Endothelial cell of umbilical vein (primary cell): ENCODE results near the gene CUX1. TPM values are rescaled to one million over a fixed set of nuclear protein-coding genes. Genes with fewer than 3 reads are reported as not detected.

ENCODE experiments used
- BruUV-seq: library from RNA; stranded (reverse); fragments of 400-500 nt; replicated peaks from 2 replicates; lab custom pipeline; 2021; lab: Mats Ljungman, UMichigan
- CTCF ChIA-PET: fragments of 300-600, 350-600 bp; sonication (Branson Sonifier 250); formaldehyde crosslinking; loops from one replicate; lab custom pipeline; 2021; ENCODE audit warnings: antibody characterized with exemption, inconsistent platforms; lab: Charles Lee
- POLR2A ChIA-PET: fragments of 300-600, 350-600 bp; sonication (Branson Sonifier 250); formaldehyde crosslinking; loops from one replicate; lab custom pipeline; 2021; ENCODE audit warnings: antibody characterized with exemption, inconsistent platforms; lab: Charles Lee
- DNase-seq: peaks from one replicate; pipeline ENCODE4 v3.0.0-alpha.2; 2011; ENCODE audit warnings: low read depth, low spot score
- FAIRE-seq: peaks from 2 replicates; lab custom pipeline; 2011; peaks lifted over from hg19 to GRCh38; lab: Jason Lieb, UNC
- H2AFZ ChIP-seq: 2 replicates; pipeline ENCODE4 v1.6.0; 2012; ENCODE audit warnings: low read depth, low read length, control low read depth, inconsistent platforms
- H3K27ac ChIP-seq: 2 replicates; pipeline ENCODE4 v1.5.1; 2011; ENCODE audit warnings: low read depth, mild to moderate bottlenecking, control low read depth, low read length, moderate library complexity; ENCODE audit not compliant: insufficient read depth
- H3K27me3 ChIP-seq, 2 experiments: 2 replicates each; pipeline versions ENCODE4 v1.6.0 to v1.6.1; 2011; ENCODE audit warnings: low read length in 2 of 2, mixed read lengths in 1 of 2; ENCODE audit not compliant: control insufficient read depth in 2 of 2, insufficient read depth in 2 of 2
- H3K36me3 ChIP-seq, 2 experiments: 2 replicates in 1 of 2; 3 replicates in 1 of 2; pipeline ENCODE4 v1.5.1; 2011; ENCODE audit warnings: low read length in 2 of 2, mild to moderate bottlenecking in 1 of 2, moderate library complexity in 1 of 2; ENCODE audit not compliant: control insufficient read depth in 2 of 2, insufficient read depth in 2 of 2; ENCODE audit errors: extremely low read depth in 1 of 2
- H3K4me1 ChIP-seq: 3 replicates; pipeline ENCODE4 v1.5.1; 2011; ENCODE audit warnings: mild to moderate bottlenecking, low read length; ENCODE audit not compliant: control insufficient read depth, insufficient read depth; ENCODE audit errors: extremely low read depth
- H3K4me2 ChIP-seq: 2 replicates; pipeline ENCODE4 v1.6.1; 2011; ENCODE audit warnings: low read length, control low read depth, mixed read lengths; ENCODE audit not compliant: insufficient read depth
- H3K4me3 ChIP-seq, 3 experiments: fragments of 200-600 bp in 1 of 3; sonication (generic), shearing (Covaris generic) in 1 of 3; replicated peaks in 1 of 3; 2 replicates each; pipeline ENCODE4 v1.5.1; 2011 to 2016; ENCODE audit warnings: control low read depth in 3 of 3, low read length in 3 of 3, mild to moderate bottlenecking in 2 of 3, inconsistent platforms in 1 of 3, low read depth in 1 of 3, moderate library complexity in 1 of 3; ENCODE audit not compliant: insufficient read depth in 1 of 3
- H3K79me2 ChIP-seq: 2 replicates; pipeline ENCODE4 v1.6.0; 2012; ENCODE audit warnings: low read length, inconsistent platforms; ENCODE audit not compliant: control insufficient read depth, insufficient read depth
- H3K9ac ChIP-seq: replicated peaks from 2 replicates; pipeline ENCODE3; 2011; ENCODE audit warnings: low read length, control low read depth; ENCODE audit not compliant: insufficient read depth; ENCODE audit errors: extremely low read depth
- H3K9me1 ChIP-seq: replicated peaks from 3 replicates; pipeline ENCODE4 v1.6.0; 2011; ENCODE audit warnings: mild to moderate bottlenecking, low read length; ENCODE audit not compliant: control insufficient read depth, insufficient read depth; ENCODE audit errors: extremely low read depth
- H3K9me3 ChIP-seq: replicated peaks from 2 replicates; pipeline ENCODE4 v1.5.1; 2012; ENCODE audit warnings: low read length, inconsistent platforms; ENCODE audit not compliant: control insufficient read depth, insufficient read depth
- H4K20me1 ChIP-seq: replicated peaks from 2 replicates; pipeline ENCODE3; 2011; ENCODE audit warnings: mild to moderate bottlenecking, low read length; ENCODE audit not compliant: control insufficient read depth, insufficient read depth; ENCODE audit errors: extremely low read depth
- EZH2 ChIP-seq: IDR thresholded peaks from 2 replicates; pipeline ENCODE4 v1.6.1; 2012; ENCODE audit warnings: borderline replicate concordance, low read depth, mild to moderate bottlenecking, moderate library complexity, low read length, inconsistent platforms; ENCODE audit not compliant: severe bottlenecking
- FOS ChIP-seq: IDR thresholded peaks from 2 replicates; pipeline ENCODE4 v1.6.1; 2011; ENCODE audit warnings: mild to moderate bottlenecking, low read length, moderate library complexity, borderline replicate concordance; ENCODE audit not compliant: insufficient read depth
- GATA2 ChIP-seq: IDR thresholded peaks from 2 replicates; pipeline ENCODE4 v1.7.0; 2011; ENCODE audit warnings: low read depth, mild to moderate bottlenecking, moderate library complexity, mixed read lengths, low read length; ENCODE audit not compliant: insufficient read length, insufficient read depth
- JUN ChIP-seq: IDR thresholded peaks from 2 replicates; pipeline ENCODE4 v1.6.1; 2011; ENCODE audit warnings: borderline replicate concordance, low read depth; ENCODE audit not compliant: insufficient read length, insufficient read depth
- MYC ChIP-seq: IDR thresholded peaks from one replicate; pipeline ENCODE4 v1.6.1; 2011; ENCODE audit warnings: mild to moderate bottlenecking, low read depth, low read length
- POLR2A ChIP-seq: IDR thresholded peaks from 2 replicates; pipeline ENCODE4 v1.6.1; 2012; ENCODE audit warnings: low read depth, mild to moderate bottlenecking, control low read depth, low read length
- POLR2AphosphoS5 ChIP-seq: IDR thresholded peaks from 2 replicates; pipeline ENCODE4 v1.6.1; 2012; ENCODE audit warnings: low read depth, mild to moderate bottlenecking, control low read depth, low read length, moderate library complexity; ENCODE audit not compliant: insufficient read depth
- dilution Hi-C: fragments of 300-500 bp; cut with MboI; formaldehyde crosslinking; loops from one replicate; pipeline ENCODE4 v1.15.0; 2019; ENCODE audit warnings: low sequenced_read_pairs; ENCODE audit not compliant: extremely low pct_ligation_motif_present
- intact Hi-C: fragments of 100-400 bp; cut with micrococcal nuclease; formaldehyde crosslinking; loops from one replicate; pipeline ENCODE4 v1.10.0; 2022
- polyA plus RNA-seq, 4 experiments: library from polyadenylated mRNA; depleted of rRNA in 3 of 4; stranded (reverse) in 3 of 4; unstranded in 1 of 4; fragments of >200 nt; gene quantifications; 2 replicates each; pipeline versions ENCODE4 v1.2.1 to v1.2.3, GENCODE V29; 2011 to 2012; ENCODE audit warnings: missing spikeins in 1 of 4
- total RNA-seq: library from RNA; stranded (reverse); gene quantifications from 2 replicates; pipeline ENCODE4 v1.2.3, GENCODE V29; 2021
- TF ChIP-seq, protein P1 (sequence below): IDR thresholded peaks from 2 replicates; pipeline ENCODE4 v1.6.1; 2011; ENCODE audit not compliant: insufficient read depth, insufficient read length
- TF ChIP-seq, protein P2 (sequence below), 2 donors: IDR thresholded peaks; 1 replicate in 1 of 2; 2 replicates in 1 of 2; pipeline ENCODE4 v1.5.1; 2011; ENCODE audit warnings: low read length in 2 of 2, mild to moderate bottlenecking in 2 of 2, moderate library complexity in 2 of 2, control low read depth in 1 of 2, inconsistent platforms in 1 of 2, low read depth in 1 of 2; ENCODE audit not compliant: insufficient read depth in 1 of 2; ENCODE audit errors: extremely low read depth in 1 of 2

Gene CUX1
- total and polyA plus RNA-seq, 2 donors (not counting 3 experiments of a cell fraction or from before 2014, with no cell fraction given), result 13.8 to 49.8 TPM

DNA sequence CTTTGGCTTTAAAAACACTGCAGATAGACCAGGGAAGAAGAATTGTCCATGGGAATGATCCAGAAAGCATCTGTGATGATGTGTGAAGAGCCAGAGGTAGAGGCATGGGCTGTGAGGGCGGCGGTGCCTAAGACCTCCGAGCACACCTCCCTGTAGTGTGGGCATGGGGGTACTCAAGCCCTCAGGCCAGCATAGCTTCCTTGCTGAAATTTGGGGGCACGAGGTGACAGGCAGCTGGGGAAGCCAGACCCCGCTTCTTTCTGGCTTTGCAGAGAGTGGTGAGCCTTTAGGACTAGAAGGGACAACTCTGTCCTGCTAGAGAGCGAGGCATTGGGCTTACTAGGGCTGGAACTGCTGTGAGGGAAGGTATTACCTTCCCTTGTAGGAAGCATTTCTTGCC, 281.6 kb downstream of the CUX1 start:
- dilution Hi-C loops, result no loop called here
- CTCF ChIA-PET, result interaction anchor here (1.2 kb wide), 1 partner anchor 555 kb away, joined by 3 read pairs; no protein-coding TSS in a partner anchor

More for the DNA sequence above, 281.6 kb downstream of the CUX1 start:
- no peaks in the 10 kb centered on the region for H3K9me3 ChIP-seq
- H3K27ac ChIP-seq, result no peak overlapping the region
- peaks cover 0 to 12% of the 10 kb centered on the region in 2 experiments for H3K36me3 ChIP-seq
- no peaks in the 10 kb centered on the region for H3K27me3 ChIP-seq
- H4K20me1 ChIP-seq, result no peaks in the 10 kb centered on the region
- H3K9me1 ChIP-seq, result no peaks in the 10 kb centered on the region
- H3K4me2 ChIP-seq, result no peak overlapping the region
- intact Hi-C loops, result no loop called here
- TF ChIP-seq, protein P1, sequence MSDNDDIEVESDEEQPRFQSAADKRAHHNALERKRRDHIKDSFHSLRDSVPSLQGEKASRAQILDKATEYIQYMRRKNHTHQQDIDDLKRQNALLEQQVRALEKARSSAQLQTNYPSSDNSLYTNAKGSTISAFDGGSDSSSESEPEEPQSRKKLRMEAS, result no peak
- TF ChIP-seq MYC (no peak), JUN (no peak), EZH2 (no peak), POLR2AphosphoS5 (no peak), FOS (no peak), GATA2 (no peak), POLR2A (no peak)
- TF ChIP-seq, protein P2, sequence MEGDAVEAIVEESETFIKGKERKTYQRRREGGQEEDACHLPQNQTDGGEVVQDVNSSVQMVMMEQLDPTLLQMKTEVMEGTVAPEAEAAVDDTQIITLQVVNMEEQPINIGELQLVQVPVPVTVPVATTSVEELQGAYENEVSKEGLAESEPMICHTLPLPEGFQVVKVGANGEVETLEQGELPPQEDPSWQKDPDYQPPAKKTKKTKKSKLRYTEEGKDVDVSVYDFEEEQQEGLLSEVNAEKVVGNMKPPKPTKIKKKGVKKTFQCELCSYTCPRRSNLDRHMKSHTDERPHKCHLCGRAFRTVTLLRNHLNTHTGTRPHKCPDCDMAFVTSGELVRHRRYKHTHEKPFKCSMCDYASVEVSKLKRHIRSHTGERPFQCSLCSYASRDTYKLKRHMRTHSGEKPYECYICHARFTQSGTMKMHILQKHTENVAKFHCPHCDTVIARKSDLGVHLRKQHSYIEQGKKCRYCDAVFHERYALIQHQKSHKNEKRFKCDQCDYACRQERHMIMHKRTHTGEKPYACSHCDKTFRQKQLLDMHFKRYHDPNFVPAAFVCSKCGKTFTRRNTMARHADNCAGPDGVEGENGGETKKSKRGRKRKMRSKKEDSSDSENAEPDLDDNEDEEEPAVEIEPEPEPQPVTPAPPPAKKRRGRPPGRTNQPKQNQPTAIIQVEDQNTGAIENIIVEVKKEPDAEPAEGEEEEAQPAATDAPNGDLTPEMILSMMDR (IDR thresholded peaks at IDR 0.05; ENCODE audit: extremely low read depth in 1 of 2, insufficient read depth in 1 of 2, low read depth in 1 of 2, low read length in 2 of 2), result no peak
- no peaks in the 10 kb centered on the region for H3K79me2 ChIP-seq
- H2AFZ ChIP-seq, result no peak overlapping the region
- BruUV-seq, result no TSS peak
- no peaks in the 10 kb centered on the region for H3K4me1 ChIP-seq
- FAIRE-seq (no peak), DNase-seq (no peak)
- POLR2A ChIA-PET, result no interaction called here
- H3K4me3 ChIP-seq, result no peak overlapping the region
- no peak overlapping the region for H3K9ac ChIP-seq
